Astrocyte (in vitro differentiated cells and primary cell): Measurements from ENCODE around the gene AP3S2. TPM values are rescaled to one million over a fixed set of nuclear protein-coding genes. Genes with fewer than 3 reads are reported as not detected.

Source experiments
- DNase-seq: peaks from one replicate; pipeline ENCODE4 v3.0.0-alpha.2; 2010; ENCODE audit warnings: low read depth
- FAIRE-seq: peaks from 2 replicates; lab custom pipeline; 2011; peaks lifted over from hg19 to GRCh38; lab: Jason Lieb, UNC
- H2AFZ ChIP-seq: 2 replicates; pipeline ENCODE4 v1.6.0; 2012; ENCODE audit warnings: low read depth, low read length, inconsistent platforms
- H3K27ac ChIP-seq: 2 replicates; pipeline ENCODE4 v1.5.1; 2011; ENCODE audit warnings: low read depth, low read length, inconsistent platforms
- H3K27me3 ChIP-seq: 2 replicates; pipeline ENCODE4 v1.6.0; 2011; ENCODE audit warnings: low read length, inconsistent platforms; ENCODE audit not compliant: insufficient read depth
- H3K36me3 ChIP-seq: 2 replicates; pipeline ENCODE4 v1.5.1; 2011; ENCODE audit warnings: low read length, inconsistent platforms; ENCODE audit not compliant: insufficient read depth
- H3K4me1 ChIP-seq: 2 replicates; pipeline ENCODE4 v1.5.1; 2011; ENCODE audit warnings: low read length, inconsistent platforms; ENCODE audit not compliant: insufficient read depth
- H3K4me2 ChIP-seq: 2 replicates; pipeline ENCODE4 v1.6.0; 2012; ENCODE audit warnings: low read length, inconsistent platforms
- H3K4me3 ChIP-seq: 2 replicates; pipeline ENCODE4 v1.5.1; 2011; ENCODE audit warnings: low read depth, mild to moderate bottlenecking, low read length, inconsistent platforms; ENCODE audit not compliant: insufficient read depth
- H3K79me2 ChIP-seq: 2 replicates; pipeline ENCODE4 v1.6.0; 2012; ENCODE audit warnings: mild to moderate bottlenecking, low read length, inconsistent platforms; ENCODE audit not compliant: insufficient read depth
- H3K9ac ChIP-seq: 2 replicates; pipeline ENCODE4 v1.6.0; 2012; ENCODE audit warnings: mild to moderate bottlenecking, low read length, inconsistent platforms
- H3K9me3 ChIP-seq: 2 replicates; pipeline ENCODE4 v1.5.1; 2012; ENCODE audit warnings: low read depth, mild to moderate bottlenecking, low read length, inconsistent platforms; ENCODE audit not compliant: insufficient read depth
- H4K20me1 ChIP-seq: 2 replicates; pipeline ENCODE4 v1.6.0; 2012; ENCODE audit warnings: low read length, inconsistent platforms; ENCODE audit not compliant: insufficient read depth
- H3K27ac Mint-ChIP-seq: one replicate; pipeline ENCODE4 v1.8.0; 2021; ENCODE audit warnings: mild to moderate bottlenecking, mixed read lengths; ENCODE audit not compliant: unreplicated experiment
- H3K27me3 Mint-ChIP-seq: one replicate; pipeline ENCODE4 v1.8.0; 2021; ENCODE audit warnings: low read depth, mixed read lengths; ENCODE audit not compliant: unreplicated experiment
- H3K36me3 Mint-ChIP-seq: one replicate; pipeline ENCODE4 v1.8.0; 2021; ENCODE audit warnings: low read depth, mixed read lengths; ENCODE audit not compliant: unreplicated experiment
- H3K4me1 Mint-ChIP-seq: one replicate; pipeline ENCODE4 v1.8.0; 2021; ENCODE audit warnings: low read depth, mixed read lengths; ENCODE audit not compliant: unreplicated experiment
- H3K4me3 Mint-ChIP-seq: one replicate; pipeline ENCODE4 v1.8.0; 2021; ENCODE audit warnings: mild to moderate bottlenecking, moderate library complexity, mixed read lengths; ENCODE audit not compliant: unreplicated experiment
- H3K9me3 Mint-ChIP-seq: one replicate; pipeline ENCODE4 v1.8.0; 2021; ENCODE audit warnings: mild to moderate bottlenecking, mixed read lengths; ENCODE audit not compliant: unreplicated experiment
- EZH2 ChIP-seq: IDR thresholded peaks from 2 replicates; pipeline ENCODE4 v1.6.1; 2012; ENCODE audit warnings: mild to moderate bottlenecking, low read length, inconsistent platforms; ENCODE audit not compliant: insufficient read depth
- total RNA-seq: library from RNA; stranded (reverse); gene quantifications from 2 replicates; pipeline ENCODE4 v1.2.1, GENCODE V29; 2021
- TF ChIP-seq, protein P1 (sequence below): IDR thresholded peaks from 2 replicates; pipeline ENCODE4 v1.5.1; 2011; ENCODE audit warnings: low read depth, mild to moderate bottlenecking, inconsistent platforms, low read length, moderate library complexity; ENCODE audit not compliant: insufficient read depth

AP3S2 gene
- total RNA-seq, 1 donor from 2014 or later, result 41.2 TPM

DNA sequence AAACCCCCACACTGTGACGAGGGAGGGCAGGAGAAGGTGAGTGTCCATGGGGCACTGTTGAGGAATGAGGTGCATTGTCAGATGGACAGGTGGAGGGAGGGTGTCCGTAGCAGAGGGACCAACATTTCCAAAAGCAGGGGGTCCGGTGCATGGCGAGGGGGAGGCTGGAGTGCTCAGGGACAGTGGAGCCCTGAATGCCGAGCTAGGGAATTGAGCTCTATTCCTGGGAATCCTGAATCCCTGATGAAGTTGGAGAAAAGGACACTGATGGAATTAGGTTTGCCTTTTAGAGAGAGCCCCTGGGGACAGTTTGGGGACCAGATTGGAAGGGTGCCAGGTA lies 71.2 kb downstream of the AP3S2 start:
- Histone ChIP-seq H3K27ac (no peak overlapping the region), H4K20me1 (no peaks in the 10 kb centered on the region), H3K36me3 (no peaks in the 10 kb centered on the region), H3K4me1 (peaks cover 31% of the 10 kb centered on the region), H3K4me3 (no peak overlapping the region), H3K27me3 (no peaks in the 10 kb centered on the region), H3K9ac (no peak overlapping the region), H3K9me3 (no peaks in the 10 kb centered on the region), H2AFZ (no peak overlapping the region), H3K4me2 (no peak overlapping the region), H3K79me2 (no peaks in the 10 kb centered on the region)
- Mint-ChIP-seq H3K27ac (no peak overlapping the region), H3K9me3 (peaks cover 4% of the 10 kb centered on the region), H3K27me3 (peaks cover 5% of the 10 kb centered on the region), H3K4me1 (peaks cover 3% of the 10 kb centered on the region), H3K36me3 (no peaks in the 10 kb centered on the region), H3K4me3 (no peak overlapping the region)
- TF ChIP-seq, protein P1, sequence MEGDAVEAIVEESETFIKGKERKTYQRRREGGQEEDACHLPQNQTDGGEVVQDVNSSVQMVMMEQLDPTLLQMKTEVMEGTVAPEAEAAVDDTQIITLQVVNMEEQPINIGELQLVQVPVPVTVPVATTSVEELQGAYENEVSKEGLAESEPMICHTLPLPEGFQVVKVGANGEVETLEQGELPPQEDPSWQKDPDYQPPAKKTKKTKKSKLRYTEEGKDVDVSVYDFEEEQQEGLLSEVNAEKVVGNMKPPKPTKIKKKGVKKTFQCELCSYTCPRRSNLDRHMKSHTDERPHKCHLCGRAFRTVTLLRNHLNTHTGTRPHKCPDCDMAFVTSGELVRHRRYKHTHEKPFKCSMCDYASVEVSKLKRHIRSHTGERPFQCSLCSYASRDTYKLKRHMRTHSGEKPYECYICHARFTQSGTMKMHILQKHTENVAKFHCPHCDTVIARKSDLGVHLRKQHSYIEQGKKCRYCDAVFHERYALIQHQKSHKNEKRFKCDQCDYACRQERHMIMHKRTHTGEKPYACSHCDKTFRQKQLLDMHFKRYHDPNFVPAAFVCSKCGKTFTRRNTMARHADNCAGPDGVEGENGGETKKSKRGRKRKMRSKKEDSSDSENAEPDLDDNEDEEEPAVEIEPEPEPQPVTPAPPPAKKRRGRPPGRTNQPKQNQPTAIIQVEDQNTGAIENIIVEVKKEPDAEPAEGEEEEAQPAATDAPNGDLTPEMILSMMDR, result no peak
- TF ChIP-seq EZH2, result no peak
- DNase-seq (no peak), FAIRE-seq (no peak)

GRCh38 chr15:89822026-89822425 lies 71.8 kb downstream of the AP3S2 start:
- Mint-ChIP-seq H3K27me3 (peaks cover 7% of the 10 kb centered on the region), H3K4me3 (no peak overlapping the region), H3K4me1 (peaks cover 1% of the 10 kb centered on the region), H3K27ac (no peak overlapping the region), H3K36me3 (no peaks in the 10 kb centered on the region), H3K9me3 (peaks cover 4% of the 10 kb centered on the region)
- Histone ChIP-seq H3K9me3 (no peaks in the 10 kb centered on the region), H3K4me1 (peaks cover 32% of the 10 kb centered on the region), H3K9ac (no peak overlapping the region), H3K36me3 (no peaks in the 10 kb centered on the region), H3K79me2 (no peaks in the 10 kb centered on the region), H2AFZ (no peak overlapping the region), H4K20me1 (no peaks in the 10 kb centered on the region), H3K4me2 (no peak overlapping the region), H3K4me3 (no peak overlapping the region), H3K27ac (no peak overlapping the region), H3K27me3 (no peaks in the 10 kb centered on the region)
- TF ChIP-seq EZH2, result no peak
- TF ChIP-seq, protein P1, result no peak
- no peak for DNase-seq
- FAIRE-seq, result no peak

DNA sequence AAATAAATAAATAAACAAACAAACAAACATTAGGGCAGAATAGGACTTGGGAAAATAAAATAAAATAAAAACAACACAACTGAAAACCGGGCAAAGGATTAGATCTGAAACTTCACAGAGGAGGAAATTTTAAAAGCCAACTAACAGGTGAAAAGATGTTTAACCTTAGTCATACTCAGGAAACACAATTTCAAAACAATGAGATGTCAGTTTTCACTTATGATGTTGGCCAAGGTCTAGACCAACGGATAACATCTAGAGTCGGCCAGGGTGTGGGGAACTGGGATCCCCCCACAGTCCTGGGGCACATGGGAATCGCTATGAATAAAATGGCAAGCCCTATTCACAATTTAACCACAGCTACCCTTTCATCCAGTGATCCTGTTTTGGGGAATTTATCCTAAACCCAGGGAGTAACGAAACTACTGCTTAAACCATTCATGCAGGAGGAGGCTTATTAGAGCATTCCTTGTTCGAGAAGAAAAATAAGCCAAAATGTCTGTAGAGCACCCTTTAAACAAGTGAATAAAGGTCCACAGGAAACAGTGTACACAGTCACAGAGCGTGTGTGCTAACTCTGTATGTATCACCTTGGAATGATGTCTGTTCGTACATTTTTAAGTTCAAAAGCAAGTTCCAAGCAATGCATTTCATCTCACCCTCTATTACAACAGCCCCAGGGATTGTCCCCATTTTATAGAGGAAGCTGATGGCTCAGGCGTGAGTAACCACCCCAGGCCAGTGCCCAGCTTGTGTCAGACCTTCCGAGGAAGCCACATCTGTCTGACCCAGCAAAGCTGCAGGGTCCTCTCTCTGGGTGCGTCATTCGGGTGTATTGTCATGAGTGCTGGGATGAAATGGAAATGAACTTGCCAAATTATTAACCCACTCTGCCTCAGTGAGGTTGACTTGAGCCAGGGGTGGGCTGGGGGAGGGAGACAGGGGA lies 72.9 kb downstream of the AP3S2 start:
- H3K27me3 ChIP-seq, result no peaks in the 10 kb centered on the region
- peaks cover 32% of the 10 kb centered on the region for H3K4me1 ChIP-seq
- H3K36me3 ChIP-seq, result no peaks in the 10 kb centered on the region
- H3K4me3 ChIP-seq, result peak overlapping the region; percentile 8
- H2AFZ ChIP-seq, result peak overlapping the region; percentile 47
- TF ChIP-seq EZH2, result no peak
- TF ChIP-seq, protein P1, result no peak
- H3K9me3 Mint-ChIP-seq, result peaks cover 10% of the 10 kb centered on the region
- peaks cover 15% of the 10 kb centered on the region for H3K27me3 Mint-ChIP-seq
- H4K20me1 ChIP-seq, result no peaks in the 10 kb centered on the region
- peak overlapping the region; percentile 77 for H3K4me2 ChIP-seq
- H3K36me3 Mint-ChIP-seq, result peaks cover 3% of the 10 kb centered on the region
- no peak overlapping the region for H3K27ac Mint-ChIP-seq
- H3K9ac ChIP-seq, result peak overlapping the region; percentile 38
- H3K4me3 Mint-ChIP-seq, result no peak overlapping the region
- peak overlapping the region; percentile 60 for H3K27ac ChIP-seq
- H3K79me2 ChIP-seq, result no peaks in the 10 kb centered on the region
- DNase-seq (peak; percentile 69), FAIRE-seq (peak; percentile 13)
- H3K4me1 Mint-ChIP-seq, result peaks cover 1% of the 10 kb centered on the region
- H3K9me3 ChIP-seq, result no peaks in the 10 kb centered on the region
